ENCODE data around the gene PLEKHN1.

The PLEKHN1 gene

GRCh38 chr1:966135-966703, at the start of gene PLEKHN1:
Gene PLEKHN1, plus strand, starts transcription at chr1:966482. Its CDS starts 50 bp downstream, at chr1:966532.
- no peak for DNase-seq (ENCODE audit: low spot score)

GRCh38 chr1:917076-917459, 49.2 kb upstream of the PLEKHN1 start:
- no peak for DNase-seq (ENCODE audit: low spot score)

GRCh38 chr1:917466-918091, 48.7 kb upstream of the PLEKHN1 start:
- DNase-seq (ENCODE audit: low spot score): no peak

- DNase-seq (ENCODE audit: low spot score): no peak
Measured at GRCh38 chr1:918353-918752, 47.9 kb upstream of the PLEKHN1 start.

- no peak for DNase-seq (ENCODE audit: low spot score)
Measured at GRCh38 chr1:918843-919242, 47.4 kb upstream of the PLEKHN1 start.

- DNase-seq (ENCODE audit: low spot score): no peak
Measured at GRCh38 chr1:919271-919872, 46.9 kb upstream of the PLEKHN1 start.

- DNase-seq (ENCODE audit: low spot score): no peak
Measured at GRCh38 chr1:920010-920409, 46.3 kb upstream of the PLEKHN1 start.

- DNase-seq (ENCODE audit: low spot score): no peak
Measured at GRCh38 chr1:920521-920920, 45.8 kb upstream of the PLEKHN1 start.

GRCh38 chr1:921011-921837, 45.1 kb upstream of the PLEKHN1 start:
- peak; percentile 57 for DNase-seq (ENCODE audit: low spot score)

- DNase-seq (ENCODE audit: low spot score): no peak
Measured at GRCh38 chr1:923131-923990, 42.9 kb upstream of the PLEKHN1 start, which contains the start of gene SAMD11. Gene SAMD11, plus strand, starts transcription at chr1:923923. Its CDS starts 509 bp downstream, at chr1:924432.

- no peak for DNase-seq (ENCODE audit: low spot score)
Measured at GRCh38 chr1:923991-924655, 42.2 kb upstream of the PLEKHN1 start.

GRCh38 chr1:924656-925560, 41.4 kb upstream of the PLEKHN1 start:
- no peak for DNase-seq (ENCODE audit: low spot score)

- no peak for DNase-seq (ENCODE audit: low spot score)
Measured at GRCh38 chr1:925561-926421, 40.5 kb upstream of the PLEKHN1 start.

GRCh38 chr1:927234-927633, 39.0 kb upstream of the PLEKHN1 start:
- no peak for DNase-seq (ENCODE audit: low spot score)

- DNase-seq (ENCODE audit: low spot score): no peak
Measured at GRCh38 chr1:927748-928147, 38.5 kb upstream of the PLEKHN1 start.

GRCh38 chr1:928825-929661, 37.2 kb upstream of the PLEKHN1 start:
- DNase-seq (ENCODE audit: low spot score): no peak

- no peak for DNase-seq (ENCODE audit: low spot score)
Measured at GRCh38 chr1:929712-930632, 36.3 kb upstream of the PLEKHN1 start.

Measured in cerebellar cortex (tissue), 1 donor.